Measurements from ENCODE around the gene TRRAP. TPM values are rescaled to one million over a fixed set of nuclear protein-coding genes. Genes with fewer than 3 reads are reported as not detected.

Gene TRRAP
- total and polyA plus RNA-seq, 2 of the 4 experiments (the other 2 are of a cell fraction), result 12.5 to 18.1 TPM

DNA sequence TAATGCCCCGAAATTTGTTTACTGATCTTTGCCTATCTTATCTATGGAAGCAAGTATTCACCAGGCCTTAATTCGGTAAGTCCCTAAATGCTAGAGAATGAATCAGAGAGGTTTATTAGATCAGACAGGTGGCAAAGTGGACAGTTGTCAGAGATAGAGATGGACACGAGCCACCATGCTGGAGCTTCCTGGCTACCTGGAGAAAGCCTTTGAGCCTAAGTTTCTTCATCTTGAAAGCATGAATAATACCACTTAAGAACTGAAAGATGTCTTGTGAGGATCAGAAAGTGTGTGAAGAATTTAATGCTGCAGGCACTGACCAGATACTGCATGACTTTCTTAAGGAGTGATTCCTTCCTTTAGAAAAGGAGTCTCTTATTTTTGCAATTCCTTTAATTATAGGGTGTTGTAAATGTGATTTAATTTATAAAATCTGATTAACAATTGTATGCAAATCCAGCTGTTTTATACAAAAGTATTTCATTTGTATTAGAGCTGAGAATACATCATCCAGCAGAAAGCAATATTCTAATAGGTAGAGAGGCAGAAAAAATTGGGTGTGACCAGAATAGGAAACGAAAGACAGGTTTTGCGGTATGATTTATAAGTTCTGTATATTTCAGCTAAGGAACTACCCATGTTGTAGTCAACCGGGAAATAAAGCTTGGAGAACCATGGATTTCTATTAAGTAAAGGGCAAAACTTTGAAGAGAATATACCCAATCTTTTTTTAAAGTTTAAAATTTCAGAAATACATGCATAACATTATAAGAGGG is 182.9 kb downstream of the TRRAP start:
- H3K27me3 ChIP-seq (ENCODE audit: control insufficient read depth, insufficient read depth, low read length), result no peaks in the 10 kb centered on the region
- no peak overlapping the region for H2BK5ac ChIP-seq (ENCODE audit: low read depth, low read length, poor library complexity, severe bottlenecking)
- no peaks in the 10 kb centered on the region for H3K9me3 ChIP-seq (ENCODE audit: control insufficient read depth, insufficient read depth, low read length)
- no peak overlapping the region for H2AK5ac ChIP-seq (ENCODE audit: low read depth, low read length)
- in situ Hi-C loops (cut with MboI; ENCODE audit: low sequenced_read_pairs) (no loop called here), intact Hi-C loops (cut with micrococcal nuclease) (no loop called here), dilution Hi-C loops (cut with HindIII; ENCODE audit: low sequenced_read_pairs, unreplicated experiment) (no loop called here)
- CTCF ChIA-PET, result interaction anchor here (0.6 to 1.1 kb wide), 3 partner anchors 9 to 57 kb away, joined by 4 to 7 read pairs (median 6); no protein-coding TSS in a partner anchor
- no TSS peak for BruUV-seq (replicated peaks)
- no peak overlapping the region for H3K18ac ChIP-seq (ENCODE audit: low read depth, low read length)
- H4K20me1 ChIP-seq (ENCODE audit: insufficient read depth, low read length), result peaks cover 23% of the 10 kb centered on the region
- no peak overlapping the region for H3K4me3 ChIP-seq (ENCODE audit: insufficient read depth, low read depth, low read length)
- peaks cover 10 to 36% of the 10 kb centered on the region in 2 experiments; a peak in 3 of 4 replicates for H3K79me1 ChIP-seq (ENCODE audit: low read depth in 1 of 2, low read length in 2 of 2)
- ATAC-seq (ENCODE audit: low read depth) (no peak), DNase-seq (no peak)
- no peak overlapping the region for H3K27ac ChIP-seq (ENCODE audit: insufficient read depth, low read length)
- H3K4me1 ChIP-seq (ENCODE audit: control insufficient read depth, insufficient read depth, low read length), result no peaks in the 10 kb centered on the region
- POLR2A ChIA-PET (ENCODE audit: unreplicated experiment), result no interaction called here
- no peak overlapping the region for H3K14ac ChIP-seq (replicated peaks; ENCODE audit: low read depth, low read length)
- H3K56ac ChIP-seq (ENCODE audit: extremely low read depth, insufficient read depth, low read length), result no peak overlapping the region
- H2BK120ac ChIP-seq (ENCODE audit: low read depth, low read length), result no peak overlapping the region
- H3K9ac ChIP-seq (ENCODE audit: low read depth, low read length), result no peak overlapping the region
- H2AK9ac ChIP-seq (replicated peaks; ENCODE audit: low read depth, low read length, poor library complexity), result no peak overlapping the region
- H4K5ac ChIP-seq (ENCODE audit: low read depth, low read length), result no peak overlapping the region
- H4K91ac ChIP-seq (ENCODE audit: insufficient read depth, low read depth, low read length), result no peak overlapping the region
- no peak overlapping the region for H2BK15ac ChIP-seq (ENCODE audit: low read depth, low read length)
- no peak overlapping the region for H2BK20ac ChIP-seq (ENCODE audit: low read depth, low read length)
- H4K8ac ChIP-seq (ENCODE audit: low read depth in 2 of 2, low read length in 2 of 2), result no peak overlapping the region
- no peak overlapping the region for H3K23ac ChIP-seq (ENCODE audit: low read depth, low read length)
- H3K9me1 ChIP-seq (ENCODE audit: insufficient read depth, low read length), result 0 out of 2 replicates have a peak, but pooled peaks cover 3% of the 10 kb centered on the region
- H3K4ac ChIP-seq (ENCODE audit: low read depth, low read length), result no peak overlapping the region
- no peak overlapping the region for H2AFZ ChIP-seq (replicated peaks; ENCODE audit: low read length, poor library complexity)
- no peak overlapping the region for H3K4me2 ChIP-seq (ENCODE audit: low read depth, low read length)
- H3K36me3 ChIP-seq (ENCODE audit: control insufficient read depth, insufficient read depth, low read length), result peaks cover 16% of the 10 kb centered on the region
- WGBS, 2 experiments (ENCODE audit: extremely low coverage in 2 of 2, insufficient read length in 1 of 2), result no CpG with 5 or more reads among the region's 6 CpGs
- TF ChIP-seq RCOR1 (IDR thresholded peaks at IDR 0.05; ENCODE audit: insufficient replicate concordance, low read length), result no peak
- no peak for TF ChIP-seq MAZ (IDR thresholded peaks at IDR 0.05; ENCODE audit: borderline replicate concordance, low read depth, low read length)
- no peak for TF ChIP-seq BHLHE40 (IDR thresholded peaks at IDR 0.05; ENCODE audit: low read depth, low read length)
- no peak for TF ChIP-seq RFX5 (IDR thresholded peaks at IDR 0.05; ENCODE audit: low read depth, low read length)
- no peak for TF ChIP-seq CEBPB (IDR thresholded peaks at IDR 0.05; ENCODE audit: low read depth, low read length)
- TF ChIP-seq RAD21 (IDR thresholded peaks at IDR 0.05; ENCODE audit: low read length), result no peak
- no peak for TF ChIP-seq CTCF (conservative IDR thresholded peaks at IDR 0.05; ENCODE audit: low read depth, low read length)
- TF ChIP-seq MAFK (IDR thresholded peaks at IDR 0.05; ENCODE audit: low read depth, low read length), result no peak
- TF ChIP-seq CHD1 (IDR thresholded peaks at IDR 0.05; ENCODE audit: low read depth, low read length), result no peak
- TF ChIP-seq, protein P1, sequence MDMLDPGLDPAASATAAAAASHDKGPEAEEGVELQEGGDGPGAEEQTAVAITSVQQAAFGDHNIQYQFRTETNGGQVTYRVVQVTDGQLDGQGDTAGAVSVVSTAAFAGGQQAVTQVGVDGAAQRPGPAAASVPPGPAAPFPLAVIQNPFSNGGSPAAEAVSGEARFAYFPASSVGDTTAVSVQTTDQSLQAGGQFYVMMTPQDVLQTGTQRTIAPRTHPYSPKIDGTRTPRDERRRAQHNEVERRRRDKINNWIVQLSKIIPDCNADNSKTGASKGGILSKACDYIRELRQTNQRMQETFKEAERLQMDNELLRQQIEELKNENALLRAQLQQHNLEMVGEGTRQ (IDR thresholded peaks at IDR 0.05; ENCODE audit: low read depth, low read length), result no peak
- no peak for TF ChIP-seq MXI1 (IDR thresholded peaks at IDR 0.05; ENCODE audit: borderline replicate concordance, low read depth, low read length)
- no peak for TF ChIP-seq NFE2L2 (IDR thresholded peaks at IDR 0.05; ENCODE audit: low read depth, low read length)
- no peak for TF ChIP-seq SMC3 (IDR thresholded peaks at IDR 0.05; ENCODE audit: low read depth, low read length)
- TF ChIP-seq, protein P2, sequence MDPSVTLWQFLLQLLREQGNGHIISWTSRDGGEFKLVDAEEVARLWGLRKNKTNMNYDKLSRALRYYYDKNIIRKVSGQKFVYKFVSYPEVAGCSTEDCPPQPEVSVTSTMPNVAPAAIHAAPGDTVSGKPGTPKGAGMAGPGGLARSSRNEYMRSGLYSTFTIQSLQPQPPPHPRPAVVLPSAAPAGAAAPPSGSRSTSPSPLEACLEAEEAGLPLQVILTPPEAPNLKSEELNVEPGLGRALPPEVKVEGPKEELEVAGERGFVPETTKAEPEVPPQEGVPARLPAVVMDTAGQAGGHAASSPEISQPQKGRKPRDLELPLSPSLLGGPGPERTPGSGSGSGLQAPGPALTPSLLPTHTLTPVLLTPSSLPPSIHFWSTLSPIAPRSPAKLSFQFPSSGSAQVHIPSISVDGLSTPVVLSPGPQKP (IDR thresholded peaks at IDR 0.05; ENCODE audit: borderline replicate concordance, low read depth, low read length), result no peak
- no peak for TF ChIP-seq POLR2A (IDR thresholded peaks at IDR 0.05; ENCODE audit: low read depth, low read length)
